NCI-H1436 (cell line): Measurements from ENCODE around the gene EHD3.

ENCODE experiments used
- DNase-seq: peaks from one replicate; lab custom pipeline; 2025; lab: John Stamatoyannopoulos, UW

Gene EHD3

GRCh38 chr2:31237348-31238017 is 3.5 kb downstream of the EHD3 start:
- DNase-seq, result no peak

GRCh38 chr2:31238126-31238905 is 4.4 kb downstream of the EHD3 start:
- DNase-seq, result no peak

GRCh38 chr2:31238906-31239592 is 5.1 kb downstream of the EHD3 start:
- no peak for DNase-seq

GRCh38 chr2:31239593-31240177 is 5.7 kb downstream of the EHD3 start:
- DNase-seq, result no peak

GRCh38 chr2:31240381-31241365 is 6.7 kb downstream of the EHD3 start:
- no peak for DNase-seq

- no peak for DNase-seq
Observed at GRCh38 chr2:31241625-31242270, 7.8 kb downstream of the EHD3 start.

- no peak for DNase-seq
Observed at GRCh38 chr2:31243053-31243452, 9.1 kb downstream of the EHD3 start.

- no peak for DNase-seq
Observed at GRCh38 chr2:31244101-31244500, 10.1 kb downstream of the EHD3 start.

GRCh38 chr2:31246184-31246852 is 12.4 kb downstream of the EHD3 start:
- no peak for DNase-seq

- no peak for DNase-seq
Observed at GRCh38 chr2:31247711-31248110, 13.8 kb downstream of the EHD3 start.

- DNase-seq, result no peak
Observed at GRCh38 chr2:31248139-31248538, 14.2 kb downstream of the EHD3 start.

GRCh38 chr2:31249009-31249690 is 15.2 kb downstream of the EHD3 start:
- DNase-seq, result no peak

- no peak for DNase-seq
Observed at GRCh38 chr2:31251018-31251417, 17.1 kb downstream of the EHD3 start.

GRCh38 chr2:31251851-31252250 is 17.9 kb downstream of the EHD3 start:
- DNase-seq, result no peak

GRCh38 chr2:31253356-31254131 is 19.6 kb downstream of the EHD3 start:
- no peak for DNase-seq

GRCh38 chr2:31254237-31255203 is 20.6 kb downstream of the EHD3 start:
- DNase-seq, result no peak

GRCh38 chr2:31255911-31256571 is 22.1 kb downstream of the EHD3 start:
- no peak for DNase-seq
